A549 treated with AZD9567 at 1 μM for 4 hours (cell line): ENCODE results near the gene PAMR1. TPM values are rescaled to one million over a fixed set of nuclear protein-coding genes. Genes with fewer than 3 reads are reported as not detected.

ENCODE experiments used
- total RNA-seq: library from RNA; stranded (reverse); fragments of 200-300 nt; extraction: Qiagen RNA extraction; gene quantifications from 5 replicates; pipeline ENCODE4 v1.2.3, GENCODE V29; 2022; ENCODE audit not compliant: insufficient read depth

PAMR1 gene
- 0.03 to 0.06 TPM in 2 of 5 replicates, not detected in the others for total RNA-seq

GRCh38 chr11:35525501-35526175 lies at the start of gene PAMR1:
Gene PAMR1, minus strand, starts transcription at chr11:35525616. Its CDS starts 31 bp downstream, at chr11:35525585.

GRCh38 chr11:35419184-35419829 lies 106.1 kb downstream of the PAMR1 start, which contains the start of gene SLC1A2:
Gene SLC1A2, minus strand, starts transcription at chr11:35419558. Its CDS starts 592 bp downstream, at chr11:35418966.

Other genes with a start within 250 kb of the PAMR1 start
- 0.02 to 0.12 TPM (median 0.05 TPM) in 4 of 5 replicates, not detected in the other for gene SLC1A2, start 106.1 kb downstream of the PAMR1 start, total RNA-seq
- gene FJX1, start 92.8 kb upstream of the PAMR1 start, total RNA-seq = 29.8 to 39.9 TPM (median 37.2 TPM) in 5 replicates
- gene TRIM44, start 137.2 kb upstream of the PAMR1 start, total RNA-seq = 20.7 to 26.3 TPM (median 24.8 TPM) in 5 replicates